HCT116 (cell line): ENCODE results near the gene PIP5K1A. TPM values are rescaled to one million over a fixed set of nuclear protein-coding genes. Genes with fewer than 3 reads are reported as not detected.

Source experiments
- ATAC-seq: fragments of 200-7000 bp; cut with Tn5 transposase; 2 replicates; pipeline ENCODE4 v1.9.1; 2020; ENCODE audit warnings: mild to moderate bottlenecking, moderate library complexity
- BruUV-seq: library from RNA; stranded (reverse); fragments of 400-500 nt; replicated peaks from 2 replicates; lab custom pipeline; 2021; lab: Mats Ljungman, UMichigan
- CTCF ChIA-PET: fragments of 300-600 bp; sonication (Branson Sonifier 250); formaldehyde crosslinking; loops from one replicate; lab custom pipeline; 2021; ENCODE audit warnings: antibody characterized with exemption; lab: Charles Lee
- POLR2A ChIA-PET: fragments of 300-600, 350-600 bp; sonication (Branson Sonifier 250); formaldehyde crosslinking; loops from one replicate; lab custom pipeline; 2021; ENCODE audit warnings: antibody characterized with exemption; lab: Charles Lee
- RAD21 ChIA-PET, 2 experiments: fragments of 300-600 bp; sonication (Branson Sonifier 250); formaldehyde crosslinking; loops; one replicate each; lab custom pipeline; 2023; ENCODE audit warnings: low total read pairs in 2 of 2; ENCODE audit not compliant: uncharacterized antibody in 2 of 2, unreplicated experiment in 2 of 2, low non-redundant PET in 1 of 2; lab: Charles Lee
- DNase-seq: peaks from one replicate; pipeline ENCODE4 v3.0.0-alpha.2; 2010; ENCODE audit warnings: low read depth, low spot score
- H2AFZ ChIP-seq: fragments of 200-600 bp; shearing (Covaris generic), sonication (generic); 2 replicates; pipeline ENCODE4 v1.6.1; 2017; ENCODE audit warnings: low read depth, mixed run types, mixed read lengths, antibody characterized with exemption, low read length; ENCODE audit not compliant: poor library complexity, severe bottlenecking
- H3K27ac ChIP-seq: 2 replicates; pipeline ENCODE4 v1.5.1; 2012; ENCODE audit warnings: low read depth, low read length
- H3K27me3 ChIP-seq: fragments of 200-600 bp; sonication (generic); 2 replicates; pipeline ENCODE4 v1.6.1; 2016; ENCODE audit warnings: mixed run types, low read length, mixed read lengths; ENCODE audit not compliant: insufficient read depth
- H3K36me3 ChIP-seq, 2 experiments: fragments of 200-500 bp in 1 of 2; fragments of 200-600 bp in 1 of 2; sonication (Bioruptor generic) in 1 of 2; sonication (generic) in 1 of 2; 2 replicates each; pipeline versions ENCODE4 v1.5.1 to v1.6.1; 2014 to 2016; ENCODE audit warnings: low read length in 2 of 2, inconsistent platforms in 1 of 2, mixed read lengths in 1 of 2, mixed run types in 1 of 2; ENCODE audit not compliant: insufficient read depth in 2 of 2, control insufficient read depth in 1 of 2
- H3K4me1 ChIP-seq, 2 experiments: fragments of 200-600 bp in 1 of 2; sonication (generic) in 1 of 2; 2 replicates each; pipeline versions ENCODE4 v1.5.1 to v1.6.1; 2012 to 2017; ENCODE audit warnings: low read length in 2 of 2, inconsistent platforms in 1 of 2, mild to moderate bottlenecking in 1 of 2, mixed read lengths in 1 of 2, mixed run types in 1 of 2, moderate library complexity in 1 of 2; ENCODE audit not compliant: insufficient read depth in 2 of 2, control insufficient read depth in 1 of 2
- H3K4me2 ChIP-seq: fragments of 200-600 bp; sonication (generic); 2 replicates; pipeline ENCODE4 v1.6.1; 2017; ENCODE audit warnings: mixed run types, low read length, mixed read lengths
- H3K4me3 ChIP-seq, 2 experiments: fragments of 200-600 bp in 1 of 2; sonication (generic) in 1 of 2; replicated peaks in 1 of 2; 2 replicates each; pipeline ENCODE4 v1.5.1; 2011 to 2016; ENCODE audit warnings: low read length in 2 of 2, control low read depth in 1 of 2, low read depth in 1 of 2, mild to moderate bottlenecking in 1 of 2, mixed read lengths in 1 of 2, mixed run types in 1 of 2
- H3K79me2 ChIP-seq: fragments of 200-600 bp; sonication (generic); 2 replicates; pipeline ENCODE4 v1.6.1; 2017; ENCODE audit warnings: mild to moderate bottlenecking, mixed run types, low read length, moderate library complexity, mixed read lengths; ENCODE audit not compliant: insufficient read depth
- H3K9ac ChIP-seq: fragments of 200-600 bp; sonication (generic); 2 replicates; pipeline ENCODE4 v1.6.1; 2016; ENCODE audit warnings: low read length, mixed read lengths
- H3K9me2 ChIP-seq: fragments of 200-600 bp; sonication (generic), shearing (Covaris generic); 2 replicates; pipeline ENCODE4 v1.6.1; 2017; ENCODE audit warnings: mixed run types, mild to moderate bottlenecking, moderate library complexity; ENCODE audit not compliant: insufficient read depth
- H3K9me3 ChIP-seq, 2 experiments: fragments of 200-500 bp in 1 of 2; fragments of 200-600 bp in 1 of 2; sonication (Bioruptor generic) in 1 of 2; sonication (generic) in 1 of 2; 2 replicates each; pipeline ENCODE4 v1.6.1; 2014 to 2017; ENCODE audit warnings: low read length in 2 of 2, mixed read lengths in 2 of 2, inconsistent platforms in 1 of 2, low read depth in 1 of 2, mild to moderate bottlenecking in 1 of 2, mixed run types in 1 of 2, moderate library complexity in 1 of 2; ENCODE audit not compliant: control insufficient read depth in 1 of 2, insufficient read depth in 1 of 2
- H4K20me1 ChIP-seq: fragments of 200-600 bp; sonication (generic), shearing (Covaris generic); 2 replicates; pipeline ENCODE4 v1.6.1; 2017; ENCODE audit warnings: mixed run types, mild to moderate bottlenecking, moderate library complexity; ENCODE audit not compliant: insufficient read depth
- CEBPB ChIP-seq: IDR thresholded peaks from 2 replicates; pipeline ENCODE4 v1.6.1; 2012; ENCODE audit warnings: low read depth
- ELF1 ChIP-seq: IDR thresholded peaks from 2 replicates; pipeline ENCODE4 v1.6.1; 2012; ENCODE audit warnings: low read depth, borderline replicate concordance
- FOSL1 ChIP-seq: IDR thresholded peaks from 2 replicates; pipeline ENCODE4 v1.6.1; 2012; ENCODE audit warnings: low read depth
- MAX ChIP-seq: IDR thresholded peaks from 2 replicates; pipeline ENCODE4 v1.6.1; 2012
- POLR2AphosphoS5 ChIP-seq: IDR thresholded peaks from 2 replicates; pipeline ENCODE4 v1.6.1; 2011; ENCODE audit warnings: mild to moderate bottlenecking, low read depth, low read length, moderate library complexity
- RAD21 ChIP-seq: IDR thresholded peaks from 2 replicates; pipeline ENCODE4 v1.6.1; 2012; ENCODE audit warnings: low read depth, mild to moderate bottlenecking
- SIN3A ChIP-seq: IDR thresholded peaks from 2 replicates; pipeline ENCODE4 v1.6.1; 2012; ENCODE audit warnings: low read depth
- SP1 ChIP-seq: IDR thresholded peaks from 2 replicates; pipeline ENCODE4 v1.6.1; 2012; ENCODE audit warnings: low read depth
- SRF ChIP-seq: IDR thresholded peaks from 2 replicates; pipeline ENCODE4 v1.6.1; 2012; ENCODE audit warnings: low read depth
- YY1 ChIP-seq: IDR thresholded peaks from 2 replicates; pipeline ENCODE4 v1.6.1; 2011; ENCODE audit warnings: low read length, low read depth, moderate library complexity, mild to moderate bottlenecking; ENCODE audit not compliant: insufficient replicate concordance; ENCODE audit errors: extremely low read depth
- intact Hi-C: fragments of 100-400 bp; cut with micrococcal nuclease; formaldehyde crosslinking; loops from 2 replicates; pipeline ENCODE4 v1.10.0; 2022
- total RNA-seq: library from RNA; stranded (reverse); gene quantifications from one replicate; pipeline ENCODE4 v1.2.1, GENCODE V29; 2021; ENCODE audit not compliant: unreplicated experiment
- TF ChIP-seq, protein P1 (sequence below): IDR thresholded peaks from 2 replicates; pipeline ENCODE4 v1.6.1; 2012; ENCODE audit warnings: low read depth
- TF ChIP-seq, protein P2 (sequence below): IDR thresholded peaks from 2 replicates; pipeline ENCODE4 v1.6.1; 2011; ENCODE audit warnings: mild to moderate bottlenecking, low read length, moderate library complexity; ENCODE audit not compliant: insufficient replicate concordance; ENCODE audit errors: extremely low read depth

PIP5K1A gene
- total RNA-seq, 1 experiment from 2014 or later, result 75.4 TPM

DNA sequence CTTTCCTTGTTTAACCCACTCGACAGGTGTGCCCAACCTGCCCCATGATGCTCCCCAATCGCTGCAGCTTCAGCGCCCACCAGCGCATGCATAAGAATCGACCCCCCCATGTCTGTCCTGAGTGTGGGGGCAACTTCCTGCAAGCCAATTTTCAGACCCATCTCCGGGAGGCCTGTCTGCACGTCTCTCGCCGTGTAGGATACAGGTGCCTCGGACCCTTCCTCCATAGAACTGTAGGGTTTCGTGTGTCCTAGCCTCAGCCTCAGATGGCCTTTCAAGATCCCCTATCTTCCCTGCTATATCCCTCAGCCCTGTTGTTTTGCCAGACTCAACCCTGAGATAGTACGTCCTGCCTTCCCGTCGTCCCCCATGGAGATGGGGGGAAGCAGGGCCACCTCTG lies 90.2 kb downstream of the PIP5K1A start:
- intact Hi-C loops, result no loop called here
- H3K36me3 ChIP-seq, result peaks cover 12 to 13% of the 10 kb centered on the region in 2 experiments; a peak in 3 of 4 replicates
- H3K9ac ChIP-seq, result no peak overlapping the region
- H3K27me3 ChIP-seq, result no peaks in the 10 kb centered on the region
- TF ChIP-seq YY1 (no peak), POLR2AphosphoS5 (0 out of 2 replicates have a peak, but pooled peaks have one; percentile 17)
- H4K20me1 ChIP-seq, result no peaks in the 10 kb centered on the region
- ChIA-PET POLR2A (no interaction called here), CTCF (no interaction called here), RAD21 (no interaction called here)
- H3K79me2 ChIP-seq, result peaks cover 10% of the 10 kb centered on the region; the same call in 1 of the 2 replicates
- no peak overlapping the region for H3K4me2 ChIP-seq
- H3K9me2 ChIP-seq, result no peaks in the 10 kb centered on the region
- no TSS peak for BruUV-seq
- peaks cover 6% of the 10 kb centered on the region in 2 experiments for H3K4me1 ChIP-seq
- H3K9me3 ChIP-seq, result no peaks in the 10 kb centered on the region
- no peak overlapping the region for H3K4me3 ChIP-seq
- no peak overlapping the region for H2AFZ ChIP-seq
- ATAC-seq (no peak), DNase-seq (no peak)
- no peak overlapping the region for H3K27ac ChIP-seq

- no peak overlapping the region for H3K9ac ChIP-seq
- RAD21 ChIA-PET, result no interaction called here
- no peak overlapping the region for H2AFZ ChIP-seq
- H3K4me1 ChIP-seq, result no peaks in the 10 kb centered on the region
- H3K79me2 ChIP-seq, result peaks cover 2% of the 10 kb centered on the region; the same call in 1 of the 2 replicates
- H3K9me3 ChIP-seq, result no peaks in the 10 kb centered on the region
- no peak overlapping the region for H3K27ac ChIP-seq
- H3K9me2 ChIP-seq, result no peaks in the 10 kb centered on the region
- no peak for ATAC-seq
- no peak overlapping the region for H3K4me2 ChIP-seq
- DNase-seq, result no peak
- H3K27me3 ChIP-seq, result no peaks in the 10 kb centered on the region
- no peaks in the 10 kb centered on the region for H4K20me1 ChIP-seq
- H3K4me3 ChIP-seq, result no peak overlapping the region
- CTCF ChIA-PET, result no interaction called here
- H3K36me3 ChIP-seq, result peaks cover 12 to 13% of the 10 kb centered on the region in 2 experiments; a peak in 3 of 4 replicates
- POLR2A ChIA-PET, result no interaction called here
- BruUV-seq, result no TSS peak
- intact Hi-C loops, result no loop called here
- no peak for TF ChIP-seq ELF1
- TF ChIP-seq RAD21, result no peak
- TF ChIP-seq CEBPB, result no peak
- no peak for TF ChIP-seq POLR2AphosphoS5
- TF ChIP-seq, protein P1, sequence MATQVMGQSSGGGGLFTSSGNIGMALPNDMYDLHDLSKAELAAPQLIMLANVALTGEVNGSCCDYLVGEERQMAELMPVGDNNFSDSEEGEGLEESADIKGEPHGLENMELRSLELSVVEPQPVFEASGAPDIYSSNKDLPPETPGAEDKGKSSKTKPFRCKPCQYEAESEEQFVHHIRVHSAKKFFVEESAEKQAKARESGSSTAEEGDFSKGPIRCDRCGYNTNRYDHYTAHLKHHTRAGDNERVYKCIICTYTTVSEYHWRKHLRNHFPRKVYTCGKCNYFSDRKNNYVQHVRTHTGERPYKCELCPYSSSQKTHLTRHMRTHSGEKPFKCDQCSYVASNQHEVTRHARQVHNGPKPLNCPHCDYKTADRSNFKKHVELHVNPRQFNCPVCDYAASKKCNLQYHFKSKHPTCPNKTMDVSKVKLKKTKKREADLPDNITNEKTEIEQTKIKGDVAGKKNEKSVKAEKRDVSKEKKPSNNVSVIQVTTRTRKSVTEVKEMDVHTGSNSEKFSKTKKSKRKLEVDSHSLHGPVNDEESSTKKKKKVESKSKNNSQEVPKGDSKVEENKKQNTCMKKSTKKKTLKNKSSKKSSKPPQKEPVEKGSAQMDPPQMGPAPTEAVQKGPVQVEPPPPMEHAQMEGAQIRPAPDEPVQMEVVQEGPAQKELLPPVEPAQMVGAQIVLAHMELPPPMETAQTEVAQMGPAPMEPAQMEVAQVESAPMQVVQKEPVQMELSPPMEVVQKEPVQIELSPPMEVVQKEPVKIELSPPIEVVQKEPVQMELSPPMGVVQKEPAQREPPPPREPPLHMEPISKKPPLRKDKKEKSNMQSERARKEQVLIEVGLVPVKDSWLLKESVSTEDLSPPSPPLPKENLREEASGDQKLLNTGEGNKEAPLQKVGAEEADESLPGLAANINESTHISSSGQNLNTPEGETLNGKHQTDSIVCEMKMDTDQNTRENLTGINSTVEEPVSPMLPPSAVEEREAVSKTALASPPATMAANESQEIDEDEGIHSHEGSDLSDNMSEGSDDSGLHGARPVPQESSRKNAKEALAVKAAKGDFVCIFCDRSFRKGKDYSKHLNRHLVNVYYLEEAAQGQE, result no peak
- no peak for TF ChIP-seq SIN3A
- TF ChIP-seq SP1, result no peak
- TF ChIP-seq MAX, result no peak
- TF ChIP-seq FOSL1, result no peak
- TF ChIP-seq SRF, result no peak
- TF ChIP-seq, protein P2, sequence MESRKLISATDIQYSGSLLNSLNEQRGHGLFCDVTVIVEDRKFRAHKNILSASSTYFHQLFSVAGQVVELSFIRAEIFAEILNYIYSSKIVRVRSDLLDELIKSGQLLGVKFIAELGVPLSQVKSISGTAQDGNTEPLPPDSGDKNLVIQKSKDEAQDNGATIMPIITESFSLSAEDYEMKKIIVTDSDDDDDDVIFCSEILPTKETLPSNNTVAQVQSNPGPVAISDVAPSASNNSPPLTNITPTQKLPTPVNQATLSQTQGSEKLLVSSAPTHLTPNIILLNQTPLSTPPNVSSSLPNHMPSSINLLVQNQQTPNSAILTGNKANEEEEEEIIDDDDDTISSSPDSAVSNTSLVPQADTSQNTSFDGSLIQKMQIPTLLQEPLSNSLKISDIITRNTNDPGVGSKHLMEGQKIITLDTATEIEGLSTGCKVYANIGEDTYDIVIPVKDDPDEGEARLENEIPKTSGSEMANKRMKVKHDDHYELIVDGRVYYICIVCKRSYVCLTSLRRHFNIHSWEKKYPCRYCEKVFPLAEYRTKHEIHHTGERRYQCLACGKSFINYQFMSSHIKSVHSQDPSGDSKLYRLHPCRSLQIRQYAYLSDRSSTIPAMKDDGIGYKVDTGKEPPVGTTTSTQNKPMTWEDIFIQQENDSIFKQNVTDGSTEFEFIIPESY, result no peak
- TF ChIP-seq YY1, result no peak
These were observed 91.0 kb downstream of the PIP5K1A start for GRCh38 chr1:151289080-151289935.
